ENCODE results near the gene FBXO36.
"Not testable (repeated sequence)": the region's sequence is repeated elsewhere in the genome, so short reads cannot be mapped to it uniquely, and the experiment has no call there.

Gene FBXO36

GRCh38 chr2:229922449-229923386 lies at the start of gene FBXO36:
TSS of gene FBXO36 (plus strand) at chr2:229922503. CDS start at chr2:229922514, 11 bp downstream.
- DNase-seq (ENCODE audit: low spot score): peak; percentile 93

GRCh38 chr2:229873123-229873581 lies 49.2 kb upstream of the FBXO36 start:
- no peak for DNase-seq (ENCODE audit: low spot score)

GRCh38 chr2:229874647-229875046 lies 47.7 kb upstream of the FBXO36 start:
- no peak for DNase-seq (ENCODE audit: low spot score)

- no peak for DNase-seq (ENCODE audit: low spot score)
Measured at GRCh38 chr2:229875549-229875948, 46.8 kb upstream of the FBXO36 start.

- DNase-seq (ENCODE audit: low spot score): no peak
Measured at GRCh38 chr2:229879191-229879950, 42.9 kb upstream of the FBXO36 start.

GRCh38 chr2:229880892-229881586 lies 41.3 kb upstream of the FBXO36 start:
- no peak for DNase-seq (ENCODE audit: low spot score)

GRCh38 chr2:229882583-229882982 lies 39.7 kb upstream of the FBXO36 start:
- DNase-seq (ENCODE audit: low spot score): no peak

GRCh38 chr2:229884775-229885699 lies 37.3 kb upstream of the FBXO36 start:
- no peak for DNase-seq (ENCODE audit: low spot score)

GRCh38 chr2:229887441-229887840 lies 34.9 kb upstream of the FBXO36 start:
- DNase-seq (ENCODE audit: low spot score): no peak

- DNase-seq (ENCODE audit: low spot score): no peak
Measured at GRCh38 chr2:229888031-229888430, 34.3 kb upstream of the FBXO36 start.

GRCh38 chr2:229889023-229889422 lies 33.3 kb upstream of the FBXO36 start:
- no peak for DNase-seq (ENCODE audit: low spot score)

- no peak for DNase-seq (ENCODE audit: low spot score)
Measured at GRCh38 chr2:229896857-229897256, 25.4 kb upstream of the FBXO36 start.

- no peak for DNase-seq (ENCODE audit: low spot score)
Measured at GRCh38 chr2:229899604-229900003, 22.7 kb upstream of the FBXO36 start.

- no peak for DNase-seq (ENCODE audit: low spot score)
Measured at GRCh38 chr2:229900012-229900411, 22.3 kb upstream of the FBXO36 start.

- not testable (repeated sequence) for DNase-seq (ENCODE audit: low spot score)
Measured at GRCh38 chr2:229900514-229900913, 21.8 kb upstream of the FBXO36 start.

GRCh38 chr2:229901819-229902218 lies 20.5 kb upstream of the FBXO36 start:
- no peak for DNase-seq (ENCODE audit: low spot score)

- no peak for DNase-seq (ENCODE audit: low spot score)
Measured at GRCh38 chr2:229903037-229903436, 19.3 kb upstream of the FBXO36 start.

- DNase-seq (ENCODE audit: low spot score): no peak
Measured at GRCh38 chr2:229905601-229906000, 16.7 kb upstream of the FBXO36 start.

- DNase-seq (ENCODE audit: low spot score): peak; percentile 21
Measured at GRCh38 chr2:229909090-229909489, 13.2 kb upstream of the FBXO36 start.

GRCh38 chr2:229910147-229910831 lies 12.0 kb upstream of the FBXO36 start:
- no peak for DNase-seq (ENCODE audit: low spot score)

All from hematopoietic multipotent progenitor cell treated with erythropoietin and hydrocortisone succinate and interleukin-3 and kit ligand, for 15 days (in vitro differentiated cells).